SK-N-SH (cell line): ENCODE data around the gene PARVA. TPM values are rescaled to one million over a fixed set of nuclear protein-coding genes. Genes with fewer than 3 reads are reported as not detected.

Experiments
- CTCF ChIA-PET: fragments of 300-600, 350-600 bp; formaldehyde crosslinking; extraction: SDS; loops from one replicate; lab custom pipeline; 2021; lab: Yijun Ruan, JAX
- POLR2A ChIA-PET: fragments of 350-600 bp; sonication (Branson Sonifier 250); formaldehyde crosslinking; extraction: SDS; loops from one replicate; lab custom pipeline; 2020; ENCODE audit warnings: antibody characterized with exemption, inconsistent platforms; lab: Yijun Ruan, JAX
- DNase-seq: peaks from one replicate; pipeline ENCODE4 v3.0.0; 2012
- H2AFZ ChIP-seq: fragments of 200-600 bp; sonication (generic); 2 replicates; pipeline ENCODE4 v1.8.1; 2016; ENCODE audit warnings: antibody characterized with exemption, mild to moderate bottlenecking, low read depth
- H3F3A ChIP-seq: fragments of 200-600 bp; sonication (generic); replicated peaks from 2 replicates; pipeline ENCODE3; 2016; ENCODE audit warnings: antibody characterized with exemption, mild to moderate bottlenecking; ENCODE audit not compliant: insufficient read depth
- H3K27ac ChIP-seq, 2 experiments: fragments of 200-500 bp in 1 of 2; fragments of 200-600 bp in 1 of 2; sonication (Bioruptor generic) in 1 of 2; sonication (generic), shearing (Covaris generic) in 1 of 2; 2 replicates each; pipeline versions ENCODE4 v1.5.1 to v1.6.1; 2014 to 2016; ENCODE audit warnings: low read depth in 2 of 2, inconsistent platforms in 1 of 2, low read length in 1 of 2, mild to moderate bottlenecking in 1 of 2, mixed read lengths in 1 of 2
- H3K27me3 ChIP-seq: fragments of 200-600 bp; sonication (generic), shearing (Covaris generic); 2 replicates; pipeline ENCODE4 v1.6.1; 2016; ENCODE audit warnings: mixed run types; ENCODE audit not compliant: insufficient read depth
- H3K36me3 ChIP-seq, 2 experiments: fragments of 200-500 bp in 1 of 2; fragments of 200-600 bp in 1 of 2; sonication (Bioruptor generic) in 1 of 2; sonication (generic) in 1 of 2; replicated peaks in 1 of 2; 2 replicates each; pipeline versions ENCODE3 to v1.5.1; 2014 to 2016; ENCODE audit warnings: low read length in 1 of 2, mild to moderate bottlenecking in 1 of 2; ENCODE audit not compliant: insufficient read depth in 2 of 2, control insufficient read depth in 1 of 2
- H3K4me1 ChIP-seq, 2 experiments: fragments of 200-500 bp in 1 of 2; fragments of 200-600 bp in 1 of 2; sonication (Bioruptor generic) in 1 of 2; sonication (generic), shearing (Covaris generic) in 1 of 2; 2 replicates each; pipeline versions ENCODE4 v1.5.1 to v1.6.1; 2014 to 2016; ENCODE audit warnings: low read depth in 1 of 2, low read length in 1 of 2, mixed run types in 1 of 2; ENCODE audit not compliant: insufficient read depth in 2 of 2, control insufficient read depth in 1 of 2
- H3K4me2 ChIP-seq: fragments of 200-600 bp; sonication (generic), shearing (Covaris generic); 2 replicates; pipeline ENCODE4 v1.6.1; 2017; ENCODE audit warnings: mixed run types
- H3K4me3 ChIP-seq, 2 experiments: fragments of 200-500 bp in 1 of 2; fragments of 200-600 bp in 1 of 2; sonication (Bioruptor generic) in 1 of 2; sonication (generic), shearing (Covaris generic) in 1 of 2; 2 replicates each; pipeline versions ENCODE4 v1.5.1 to v1.8.1; 2014 to 2016; ENCODE audit warnings: low read depth in 2 of 2, inconsistent platforms in 1 of 2, low read length in 1 of 2, mild to moderate bottlenecking in 1 of 2, mixed read lengths in 1 of 2, moderate library complexity in 1 of 2
- H3K79me2 ChIP-seq: fragments of 200-600 bp; sonication (generic); 2 replicates; pipeline ENCODE4 v1.8.1; 2017; ENCODE audit warnings: mild to moderate bottlenecking; ENCODE audit not compliant: insufficient read depth
- H3K9ac ChIP-seq: fragments of 200-600 bp; sonication (generic); 2 replicates; pipeline ENCODE4 v1.6.1; 2017; ENCODE audit warnings: mixed run types
- H3K9me2 ChIP-seq: fragments of 200-600 bp; sonication (generic); 2 replicates; pipeline ENCODE4 v1.6.1; 2017; ENCODE audit warnings: mixed run types
- H3K9me3 ChIP-seq: fragments of 200-600 bp; sonication (generic); 2 replicates; pipeline ENCODE4 v1.6.1; 2017; ENCODE audit warnings: mixed run types, mild to moderate bottlenecking, moderate library complexity
- H4K20me1 ChIP-seq: fragments of 200-600 bp; sonication (generic); 2 replicates; pipeline ENCODE4 v1.6.1; 2017; ENCODE audit warnings: mild to moderate bottlenecking, mixed run types; ENCODE audit not compliant: insufficient read depth
- ELF1 ChIP-seq: IDR thresholded peaks from 2 replicates; pipeline ENCODE4 v1.4.0; 2012
- EP300 ChIP-seq, 2 experiments: IDR thresholded peaks; 2 replicates each; pipeline versions ENCODE4 v1.4.0 to v1.6.1; 2012; ENCODE audit warnings: borderline replicate concordance in 1 of 2, low read depth in 1 of 2, low read length in 1 of 2
- EZH2phosphoT487 ChIP-seq: fragments of 200-600 bp; sonication (generic); IDR thresholded peaks from 2 replicates; pipeline ENCODE4 v1.6.1; 2017; ENCODE audit warnings: low read depth, mixed run types, mild to moderate bottlenecking, antibody characterized with exemption, moderate library complexity, borderline replicate concordance
- FOSL2 ChIP-seq: IDR thresholded peaks from 2 replicates; pipeline ENCODE4 v1.4.0; 2012; ENCODE audit warnings: low read depth, mild to moderate bottlenecking, moderate library complexity, borderline replicate concordance
- FOXJ3 ChIP-seq: sonication (generic); formaldehyde crosslinking; IDR thresholded peaks from 2 replicates; pipeline ENCODE4 v1.5.1; 2020; ENCODE audit warnings: mild to moderate bottlenecking, missing genetic modification reagents
- GABPA ChIP-seq: IDR thresholded peaks from 2 replicates; pipeline ENCODE4 v1.4.0; 2012; ENCODE audit warnings: low read depth, mild to moderate bottlenecking
- JUND ChIP-seq: IDR thresholded peaks from 2 replicates; pipeline ENCODE4 v1.4.0; 2012
- MAX ChIP-seq: IDR thresholded peaks from 2 replicates; pipeline ENCODE4 v1.4.0; 2012; ENCODE audit warnings: low read depth
- MEF2A ChIP-seq: IDR thresholded peaks from 2 replicates; pipeline ENCODE4 v1.4.0; 2012; ENCODE audit warnings: low read depth, borderline replicate concordance
- RAD21 ChIP-seq: IDR thresholded peaks from 2 replicates; pipeline ENCODE4 v1.6.1; 2012; ENCODE audit warnings: mild to moderate bottlenecking, low read length
- RCOR1 ChIP-seq: fragments of 150-350 bp; IDR thresholded peaks from 2 replicates; pipeline ENCODE4 v1.6.1; 2017; ENCODE audit warnings: antibody characterized with exemption, low read length
- RXRA ChIP-seq: IDR thresholded peaks from 2 replicates; pipeline ENCODE4 v1.4.0; 2012; ENCODE audit warnings: low read depth, mild to moderate bottlenecking, borderline replicate concordance
- SIN3A ChIP-seq: IDR thresholded peaks from 2 replicates; pipeline ENCODE4 v1.6.1; 2012; ENCODE audit warnings: low read depth, mild to moderate bottlenecking, low read length, moderate library complexity, borderline replicate concordance
- SMC3 ChIP-seq: IDR thresholded peaks from 2 replicates; pipeline ENCODE4 v1.6.1; 2012; ENCODE audit warnings: low read depth, low read length, improper control_type of control experiment
- TAF1 ChIP-seq: IDR thresholded peaks from 2 replicates; pipeline ENCODE4 v1.6.1; 2012; ENCODE audit warnings: low read depth, mild to moderate bottlenecking, low read length, moderate library complexity, borderline replicate concordance
- TCF12 ChIP-seq: IDR thresholded peaks from 2 replicates; pipeline ENCODE4 v1.4.0; 2012
- USF1 ChIP-seq: IDR thresholded peaks from 2 replicates; pipeline ENCODE4 v1.4.0; 2012; ENCODE audit warnings: low read depth, borderline replicate concordance
- WGBS: methylation state at CpG from one replicate; pipeline ENCODE4 v1.1.6; 2017; ENCODE audit warnings: low lambda C conversion rate; 5-methylcytosine and 5-hydroxymethylcytosine counted together
- polyA plus RNA-seq, 3 experiments: library from polyadenylated mRNA; depleted of rRNA; stranded (reverse); fragments of >200 nt; gene quantifications; 2 replicates each; pipeline ENCODE4 v1.2.3, GENCODE V29; 2012
- TF ChIP-seq, protein P1 (sequence below): fragments of 200-600 bp; sonication (generic); IDR thresholded peaks from 2 replicates; pipeline ENCODE4 v1.6.1; 2017; ENCODE audit warnings: antibody characterized with exemption, mild to moderate bottlenecking, moderate library complexity
- TF ChIP-seq, protein P2 (sequence below): IDR thresholded peaks from 2 replicates; pipeline ENCODE4; 2012

Gene PARVA
- polyA plus RNA-seq, 1 of the 3 experiments (the other 2 are of a cell fraction): 27.6 TPM

DNA sequence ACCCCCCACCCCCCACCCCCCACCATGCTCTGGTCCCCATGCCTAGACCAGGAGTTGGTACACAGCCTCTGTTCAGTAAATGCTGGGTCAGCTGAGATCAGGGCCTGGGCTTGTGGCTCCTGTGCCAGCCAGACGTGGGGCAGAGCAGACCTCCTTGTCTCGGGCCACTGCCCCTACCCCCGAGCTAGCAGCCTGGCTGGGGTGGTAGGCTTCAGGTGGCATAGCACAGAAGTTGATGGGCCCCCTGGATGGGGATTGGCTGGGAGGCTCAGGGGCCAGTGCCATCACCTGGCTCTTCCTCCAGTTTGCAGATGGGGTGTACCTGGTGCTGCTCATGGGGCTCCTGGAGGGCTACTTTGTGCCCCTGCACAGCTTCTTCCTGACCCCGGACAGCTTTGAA, 139.9 kb downstream of the PARVA start:
- H3K9ac ChIP-seq: no peak overlapping the region
- H3K27ac ChIP-seq: no peak overlapping the region
- no peaks in the 10 kb centered on the region for H4K20me1 ChIP-seq
- H3K79me2 ChIP-seq: no peaks in the 10 kb centered on the region
- ChIA-PET CTCF (interaction anchor here (1.4 kb wide), 1 partner anchor 397 kb away, joined by 3 read pairs; no protein-coding TSS in a partner anchor), POLR2A (no interaction called here)
- H3K9me3 ChIP-seq: no peaks in the 10 kb centered on the region
- no peaks in the 10 kb centered on the region for H3K9me2 ChIP-seq
- no peaks in the 10 kb centered on the region for H3K27me3 ChIP-seq
- 93% methylated on average over 3 of the region's 4 CpGs for WGBS
- no peak overlapping the region for H3K4me2 ChIP-seq
- no peaks in the 10 kb centered on the region for H3F3A ChIP-seq
- no peak overlapping the region for H3K4me3 ChIP-seq
- no peak overlapping the region for H2AFZ ChIP-seq
- TF ChIP-seq SIN3A (no peak), USF1 (no peak), ELF1 (no peak), EP300 (IDR thresholded peaks at IDR 0.05; ENCODE audit: borderline replicate concordance in 1 of 2, low read depth in 1 of 2, low read length in 1 of 2) (no peak), SMC3 (no peak), GABPA (no peak), JUND (no peak), TAF1 (no peak)
- TF ChIP-seq, protein P1, sequence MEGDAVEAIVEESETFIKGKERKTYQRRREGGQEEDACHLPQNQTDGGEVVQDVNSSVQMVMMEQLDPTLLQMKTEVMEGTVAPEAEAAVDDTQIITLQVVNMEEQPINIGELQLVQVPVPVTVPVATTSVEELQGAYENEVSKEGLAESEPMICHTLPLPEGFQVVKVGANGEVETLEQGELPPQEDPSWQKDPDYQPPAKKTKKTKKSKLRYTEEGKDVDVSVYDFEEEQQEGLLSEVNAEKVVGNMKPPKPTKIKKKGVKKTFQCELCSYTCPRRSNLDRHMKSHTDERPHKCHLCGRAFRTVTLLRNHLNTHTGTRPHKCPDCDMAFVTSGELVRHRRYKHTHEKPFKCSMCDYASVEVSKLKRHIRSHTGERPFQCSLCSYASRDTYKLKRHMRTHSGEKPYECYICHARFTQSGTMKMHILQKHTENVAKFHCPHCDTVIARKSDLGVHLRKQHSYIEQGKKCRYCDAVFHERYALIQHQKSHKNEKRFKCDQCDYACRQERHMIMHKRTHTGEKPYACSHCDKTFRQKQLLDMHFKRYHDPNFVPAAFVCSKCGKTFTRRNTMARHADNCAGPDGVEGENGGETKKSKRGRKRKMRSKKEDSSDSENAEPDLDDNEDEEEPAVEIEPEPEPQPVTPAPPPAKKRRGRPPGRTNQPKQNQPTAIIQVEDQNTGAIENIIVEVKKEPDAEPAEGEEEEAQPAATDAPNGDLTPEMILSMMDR: no peak
- DNase-seq: no peak
- peaks cover 0 to 11% of the 10 kb centered on the region in 2 experiments; a peak in 1 of 4 replicates for H3K4me1 ChIP-seq
- H3K36me3 ChIP-seq: peaks cover 20 to 35% of the 10 kb centered on the region in 2 experiments

GRCh38 chr11:12517741-12518140, 140.4 kb downstream of the PARVA start:
- H3K79me2 ChIP-seq: no peaks in the 10 kb centered on the region
- TF ChIP-seq MAX: no peak
- TF ChIP-seq, protein P2, sequence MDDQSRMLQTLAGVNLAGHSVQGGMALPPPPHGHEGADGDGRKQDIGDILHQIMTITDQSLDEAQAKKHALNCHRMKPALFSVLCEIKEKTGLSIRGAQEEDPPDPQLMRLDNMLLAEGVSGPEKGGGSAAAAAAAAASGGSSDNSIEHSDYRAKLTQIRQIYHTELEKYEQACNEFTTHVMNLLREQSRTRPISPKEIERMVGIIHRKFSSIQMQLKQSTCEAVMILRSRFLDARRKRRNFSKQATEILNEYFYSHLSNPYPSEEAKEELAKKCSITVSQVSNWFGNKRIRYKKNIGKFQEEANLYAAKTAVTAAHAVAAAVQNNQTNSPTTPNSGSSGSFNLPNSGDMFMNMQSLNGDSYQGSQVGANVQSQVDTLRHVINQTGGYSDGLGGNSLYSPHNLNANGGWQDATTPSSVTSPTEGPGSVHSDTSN: no peak
- no peak for TF ChIP-seq ELF1
- TF ChIP-seq RXRA: no peak
- no peak for TF ChIP-seq EZH2phosphoT487
- no peak for TF ChIP-seq MEF2A
- TF ChIP-seq TCF12: no peak
- TF ChIP-seq USF1: no peak
- TF ChIP-seq FOSL2: no peak
- TF ChIP-seq RAD21: no peak
- no peak for TF ChIP-seq RCOR1
- no peak for TF ChIP-seq FOXJ3 (CRISPR knock-in tag)
- TF ChIP-seq GABPA: no peak
- TF ChIP-seq, all 33 proteins: peak for 0
- Histone ChIP-seq H3K9me3 (no peaks in the 10 kb centered on the region), H3K4me1 (peaks cover 0 to 9% of the 10 kb centered on the region in 2 experiments; a peak in 1 of 4 replicates), H2AFZ (no peak overlapping the region), H3K4me2 (no peak overlapping the region), H4K20me1 (no peaks in the 10 kb centered on the region), H3K27me3 (no peaks in the 10 kb centered on the region), H3K36me3 (peaks cover 20 to 31% of the 10 kb centered on the region in 2 experiments), H3F3A (no peaks in the 10 kb centered on the region), H3K4me3 (no peak overlapping the region), H3K9ac (no peak overlapping the region), H3K27ac (no peak overlapping the region), H3K9me2 (no peaks in the 10 kb centered on the region)
- DNase-seq: no peak
- WGBS: 71% methylated on average over 1 of the region's 4 CpGs
- ChIA-PET POLR2A (no interaction called here), CTCF (interaction anchor here (1.4 kb wide), 1 partner anchor 397 kb away, joined by 3 read pairs; no protein-coding TSS in a partner anchor)
